GM12872 (cell line): Measurements from ENCODE around the gene ZDBF2.

Experiments used
- CTCF ChIP-seq: IDR thresholded peaks from 3 replicates; pipeline ENCODE4 v1.5.1; 2011; ENCODE audit warnings: low read depth, mild to moderate bottlenecking, low read length, moderate library complexity; ENCODE audit not compliant: insufficient read depth

Gene ZDBF2

GRCh38 chr2:206255003-206255402, 19.5 kb upstream of the ZDBF2 start:
- TF ChIP-seq CTCF: no peak

- no peak for TF ChIP-seq CTCF
These were observed 17.7 kb upstream of the ZDBF2 start for GRCh38 chr2:206256706-206257205.

- no peak for TF ChIP-seq CTCF
These were observed 17.1 kb upstream of the ZDBF2 start for GRCh38 chr2:206257350-206257749.

GRCh38 chr2:206257861-206258260, 16.6 kb upstream of the ZDBF2 start:
- no peak for TF ChIP-seq CTCF

GRCh38 chr2:206259376-206260187, 14.9 kb upstream of the ZDBF2 start:
- no peak for TF ChIP-seq CTCF

GRCh38 chr2:206260188-206261012, 14.1 kb upstream of the ZDBF2 start:
- peak; percentile 58 for TF ChIP-seq CTCF

GRCh38 chr2:206263959-206264603, 10.4 kb upstream of the ZDBF2 start:
- TF ChIP-seq CTCF: no peak
